ENCODE data around the gene DYNLRB1.
"Not testable (repeated sequence)": the region's sequence is repeated elsewhere in the genome, so short reads cannot be mapped to it uniquely, and the experiment has no call there.

- TF ChIP-seq CREBBP (IDR thresholded peaks at IDR 0.05; ENCODE audit: low read depth, low read length); TBP (optimal IDR thresholded peaks at IDR 0.05; ENCODE audit: low read depth, low read length); ZNF274 (IDR thresholded peaks at IDR 0.05; ENCODE audit: borderline replicate concordance, low read depth, low read length); ZFP36 (IDR thresholded peaks at IDR 0.05; ENCODE audit: low read depth, low read length, partially characterized antibody); POLR2AphosphoS2 (IDR thresholded peaks at IDR 0.05; ENCODE audit: low read length): not testable (repeated sequence)
Measured at GRCh38 chr20:34519841-34520240, 3.6 kb downstream of the DYNLRB1 start.

Data from K562 (cell line).